ENCODE results near the gene PTTG2. TPM values are rescaled to one million over a fixed set of nuclear protein-coding genes. Genes with fewer than 3 reads are reported as not detected.
A peak's percentile ranks its signal among the peaks of the same experiment; 100 is the strongest.

PTTG2 gene
- total and polyA plus RNA-seq, 2 of the 4 experiments (the other 2 are of a cell fraction): not detected

- Histone ChIP-seq H2BK5ac (ENCODE audit: low read depth, low read length, poor library complexity, severe bottlenecking) (no peak overlapping the region), H3K56ac (ENCODE audit: extremely low read depth, insufficient read depth, low read length) (no peak overlapping the region), H4K8ac (ENCODE audit: low read depth in 2 of 2, low read length in 2 of 2) (no peak overlapping the region), H3K79me1 (ENCODE audit: low read depth in 1 of 2, low read length in 2 of 2) (peaks cover 34 to 62% of the 10 kb centered on the region in 2 experiments), H3K9me3 (ENCODE audit: control insufficient read depth, insufficient read depth, low read length) (no peaks in the 10 kb centered on the region), H2BK15ac (ENCODE audit: low read depth, low read length) (no peak overlapping the region), H3K4ac (ENCODE audit: low read depth, low read length) (no peak overlapping the region), H4K91ac (ENCODE audit: insufficient read depth, low read depth, low read length) (no peak overlapping the region), H2BK120ac (ENCODE audit: low read depth, low read length) (no peak overlapping the region), H3K23ac (ENCODE audit: low read depth, low read length) (peak overlapping the region; percentile 73; the same call in 1 of the 2 replicates), H3K4me2 (ENCODE audit: low read depth, low read length) (no peak overlapping the region), H3K4me3 (ENCODE audit: insufficient read depth, low read depth, low read length) (no peak overlapping the region), H2AK5ac (ENCODE audit: low read depth, low read length) (no peak overlapping the region), H3K9me1 (ENCODE audit: insufficient read depth, low read length) (peaks cover 5% of the 10 kb centered on the region; the same call in 1 of the 2 replicates), H3K14ac (replicated peaks; ENCODE audit: low read depth, low read length) (no peak overlapping the region), H4K5ac (ENCODE audit: low read depth, low read length) (no peak overlapping the region), H3K18ac (ENCODE audit: low read depth, low read length) (no peak overlapping the region; the same call in 1 of the 2 replicates), H3K4me1 (ENCODE audit: control insufficient read depth, insufficient read depth, low read length) (peaks cover 4% of the 10 kb centered on the region), H2AK9ac (replicated peaks; ENCODE audit: low read depth, low read length, poor library complexity) (no peak overlapping the region), H2AFZ (replicated peaks; ENCODE audit: low read length, poor library complexity) (no peak overlapping the region), H3K27ac (ENCODE audit: insufficient read depth, low read length) (no peak overlapping the region), H2BK20ac (ENCODE audit: low read depth, low read length) (no peak overlapping the region), H3K36me3 (ENCODE audit: control insufficient read depth, insufficient read depth, low read length) (no peaks in the 10 kb centered on the region), H4K20me1 (ENCODE audit: insufficient read depth, low read length) (peaks cover 4% of the 10 kb centered on the region; the same call in 1 of the 2 replicates), H3K9ac (ENCODE audit: low read depth, low read length) (no peak overlapping the region), H3K27me3 (ENCODE audit: control insufficient read depth, insufficient read depth, low read length) (no peaks in the 10 kb centered on the region)
- WGBS, 2 experiments (ENCODE audit: extremely low coverage in 2 of 2, insufficient read length in 1 of 2): 100% methylated on average over 1 of the region's 8 CpGs; no CpG with 5 or more reads in 1 of the 2 experiments
- no TSS peak for BruUV-seq (replicated peaks)
- intact Hi-C loops (cut with micrococcal nuclease): no loop called here
- ChIA-PET POLR2A (ENCODE audit: unreplicated experiment) (no interaction called here), CTCF (no interaction called here)
- TF ChIP-seq MAFK (IDR thresholded peaks at IDR 0.05; ENCODE audit: low read depth, low read length): 0 out of 2 replicates have a peak, but pooled peaks have one; percentile 25
- TF ChIP-seq ELK1 (IDR thresholded peaks at IDR 0.05; ENCODE audit: borderline replicate concordance, low read depth, low read length): no peak
- DNase-seq (no peak), ATAC-seq (ENCODE audit: low read depth) (no peak)
- dilution Hi-C loops (cut with HindIII; ENCODE audit: low sequenced_read_pairs, unreplicated experiment): no loop called here
- in situ Hi-C loops (cut with MboI; ENCODE audit: low sequenced_read_pairs): no loop called here
Measured at GRCh38 chr4:37989398-37990260, 29.4 kb downstream of the PTTG2 start.
